ENCODE results near the gene AMH.

Gene AMH

DNA sequence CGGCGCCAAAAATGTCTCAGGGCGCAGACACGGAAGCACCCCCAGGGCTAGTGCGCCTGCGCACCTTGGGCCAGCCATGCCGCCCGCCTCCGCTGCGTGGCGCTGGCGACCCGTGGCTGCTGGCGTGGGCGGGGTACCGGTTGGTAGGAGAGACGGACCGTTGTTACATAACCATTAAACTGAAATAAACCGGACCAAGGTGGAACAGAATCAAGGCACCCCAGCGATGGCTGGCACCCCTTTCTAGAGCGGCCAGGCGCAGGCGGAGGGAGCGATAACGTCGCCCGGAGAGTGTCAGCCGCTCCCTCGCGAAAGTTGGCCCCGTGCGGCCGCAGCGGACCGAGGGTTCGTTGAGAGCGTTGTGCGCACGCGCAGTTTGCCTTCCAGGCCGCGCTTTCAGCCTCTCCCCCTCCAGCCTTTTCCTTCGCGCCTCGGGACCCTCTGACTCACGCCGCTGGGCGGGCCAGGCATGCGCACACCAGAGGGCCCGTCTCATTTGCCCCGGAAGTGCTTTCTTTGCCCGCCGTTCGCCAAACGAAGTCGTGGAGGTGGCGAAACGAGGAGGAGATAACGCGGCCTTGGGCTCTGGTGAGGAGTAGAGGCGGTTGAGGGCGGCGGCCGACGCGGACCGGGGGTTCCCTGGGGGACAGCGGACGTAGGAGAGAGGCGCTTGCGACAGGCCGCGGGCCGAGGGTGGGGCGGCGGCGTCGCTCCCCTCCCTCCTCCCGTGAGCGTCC lies 12.6 kb upstream of the AMH start, which contains the start of the genes PLEKHJ1 and SF3A2:
Gene PLEKHJ1 (minus strand): TSS at position 16 of the 737 bp plus-strand sequence. CDS start 81 bp downstream, outside the sequence.
Gene SF3A2 (plus strand): TSS at position 511 of the 737 bp plus-strand sequence. CDS start 6,595 bp downstream, outside the sequence.
- peak; percentile 84 for DNase-seq

DNA sequence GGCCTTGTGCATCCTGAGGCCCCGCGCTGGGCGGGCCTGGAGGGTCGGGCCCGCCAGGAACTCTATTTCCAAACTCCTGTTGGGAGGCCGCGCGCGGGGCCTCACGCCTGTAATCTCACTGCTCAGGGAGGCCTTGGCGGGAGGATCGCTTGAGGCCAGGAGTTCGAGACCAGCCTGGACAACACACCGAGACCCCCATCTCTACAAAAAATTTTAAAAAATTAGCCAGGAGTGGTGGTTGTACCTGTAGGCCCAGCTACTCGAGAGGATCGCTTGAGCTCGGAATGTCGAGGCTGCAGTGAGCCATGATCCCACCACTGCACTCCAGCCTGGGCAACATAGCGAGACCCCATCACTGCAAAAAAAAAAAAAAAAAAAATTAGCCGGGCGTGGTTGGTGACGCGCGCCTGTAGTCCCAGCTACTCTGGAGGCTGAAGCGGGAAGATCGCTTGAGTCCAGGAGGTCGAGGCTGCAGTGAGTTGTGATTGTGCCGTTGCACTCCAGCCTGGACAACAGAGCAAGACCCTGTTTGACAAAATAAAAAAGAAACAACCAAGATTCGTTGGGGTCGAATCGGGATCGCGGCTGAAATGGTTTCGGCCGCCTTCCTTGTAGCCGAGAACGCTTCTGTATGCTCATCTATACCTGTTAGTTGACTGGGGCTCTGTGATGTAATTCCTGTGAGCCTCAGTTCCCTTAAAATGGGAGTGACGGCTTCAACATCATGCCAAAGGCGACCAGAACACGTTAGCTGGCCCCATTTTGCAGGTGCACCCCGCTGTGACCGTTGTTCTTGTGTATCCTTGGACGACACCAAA lies 11.9 kb upstream of the AMH start:
- no peak for DNase-seq

DNA sequence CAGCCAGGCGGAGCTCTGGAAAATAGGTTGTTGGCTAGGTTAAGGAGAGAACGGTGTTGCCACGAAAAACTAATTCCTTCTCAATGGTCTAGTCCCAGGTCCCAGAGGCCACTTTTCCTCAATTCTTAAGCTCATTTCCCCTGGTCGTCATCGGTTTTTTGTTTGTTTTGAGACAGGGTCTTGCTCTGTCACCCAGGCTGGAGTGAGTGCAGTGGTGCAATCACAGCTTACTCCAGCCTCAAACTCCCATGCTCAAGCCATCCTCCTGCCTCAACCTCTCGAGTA lies 11.3 kb upstream of the AMH start:
- DNase-seq: no peak

DNA sequence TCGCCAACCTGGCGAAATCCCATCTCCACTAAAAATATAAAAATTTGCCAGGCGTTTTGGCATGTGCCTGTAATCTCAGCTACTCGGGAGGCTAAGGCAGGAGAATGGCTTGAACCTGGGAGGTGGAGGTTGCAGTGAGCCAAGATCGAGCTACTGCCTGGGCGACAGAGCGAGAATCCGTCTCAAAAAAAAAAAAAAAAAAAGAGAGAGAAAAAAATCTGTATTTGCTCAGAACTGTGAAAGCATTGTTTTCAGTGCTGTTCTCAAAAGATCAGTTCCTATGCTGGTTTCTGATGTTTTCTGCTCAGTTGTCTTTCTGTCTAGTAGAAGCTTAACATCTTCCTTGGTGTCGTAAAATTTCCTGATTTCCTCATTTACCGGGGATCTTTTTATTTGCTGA lies 9.9 kb upstream of the AMH start:
- DNase-seq: no peak

DNA sequence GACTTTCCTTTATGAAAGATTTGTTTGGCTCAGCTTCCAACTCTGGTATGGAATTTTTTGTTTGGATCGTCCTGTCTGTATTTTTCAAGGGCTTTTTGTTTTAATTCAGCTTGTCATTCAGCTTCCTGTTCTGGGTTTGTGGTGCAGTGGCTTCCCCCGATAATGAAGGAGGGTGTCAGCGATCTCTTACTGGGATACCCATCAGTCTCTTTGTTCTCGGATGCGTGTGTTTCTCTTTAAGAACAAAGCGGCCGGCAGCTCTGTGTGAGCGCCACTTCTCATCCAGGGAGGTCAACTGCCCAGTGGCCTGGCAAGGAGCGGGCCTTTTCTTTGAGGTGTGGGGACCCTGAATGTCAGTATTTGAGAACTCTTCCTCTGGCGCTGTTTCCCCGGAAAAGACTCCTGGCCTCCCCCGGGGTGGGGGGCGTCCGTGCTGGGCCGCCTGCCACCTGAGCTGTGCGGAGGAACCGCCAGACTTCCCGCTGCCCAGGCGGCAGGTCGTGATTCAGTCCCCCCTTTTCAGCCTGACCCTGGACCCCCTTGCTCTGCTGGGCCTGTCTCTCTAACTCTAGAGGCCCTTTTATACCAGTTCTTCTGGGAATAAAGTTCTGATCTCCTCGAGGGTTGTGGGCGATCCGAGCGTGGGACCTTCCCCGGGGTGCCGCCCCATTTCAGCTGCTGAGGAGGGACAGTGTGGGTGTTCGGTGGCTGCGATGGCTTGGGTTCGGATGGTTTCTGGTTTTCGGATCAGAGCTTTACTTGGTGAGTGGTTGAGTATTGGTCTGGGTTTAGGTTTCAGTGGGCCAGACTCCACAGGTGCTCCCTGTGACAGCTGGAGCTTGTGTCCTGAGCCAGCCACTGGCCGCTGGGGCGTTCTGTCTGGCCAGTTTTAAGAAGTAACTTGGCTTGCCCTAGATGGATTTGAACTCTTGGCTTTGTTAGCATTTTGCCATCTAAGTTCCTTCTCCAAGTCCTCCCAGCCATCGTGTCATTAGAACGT lies 9.1 kb upstream of the AMH start:
- no peak for DNase-seq

DNA sequence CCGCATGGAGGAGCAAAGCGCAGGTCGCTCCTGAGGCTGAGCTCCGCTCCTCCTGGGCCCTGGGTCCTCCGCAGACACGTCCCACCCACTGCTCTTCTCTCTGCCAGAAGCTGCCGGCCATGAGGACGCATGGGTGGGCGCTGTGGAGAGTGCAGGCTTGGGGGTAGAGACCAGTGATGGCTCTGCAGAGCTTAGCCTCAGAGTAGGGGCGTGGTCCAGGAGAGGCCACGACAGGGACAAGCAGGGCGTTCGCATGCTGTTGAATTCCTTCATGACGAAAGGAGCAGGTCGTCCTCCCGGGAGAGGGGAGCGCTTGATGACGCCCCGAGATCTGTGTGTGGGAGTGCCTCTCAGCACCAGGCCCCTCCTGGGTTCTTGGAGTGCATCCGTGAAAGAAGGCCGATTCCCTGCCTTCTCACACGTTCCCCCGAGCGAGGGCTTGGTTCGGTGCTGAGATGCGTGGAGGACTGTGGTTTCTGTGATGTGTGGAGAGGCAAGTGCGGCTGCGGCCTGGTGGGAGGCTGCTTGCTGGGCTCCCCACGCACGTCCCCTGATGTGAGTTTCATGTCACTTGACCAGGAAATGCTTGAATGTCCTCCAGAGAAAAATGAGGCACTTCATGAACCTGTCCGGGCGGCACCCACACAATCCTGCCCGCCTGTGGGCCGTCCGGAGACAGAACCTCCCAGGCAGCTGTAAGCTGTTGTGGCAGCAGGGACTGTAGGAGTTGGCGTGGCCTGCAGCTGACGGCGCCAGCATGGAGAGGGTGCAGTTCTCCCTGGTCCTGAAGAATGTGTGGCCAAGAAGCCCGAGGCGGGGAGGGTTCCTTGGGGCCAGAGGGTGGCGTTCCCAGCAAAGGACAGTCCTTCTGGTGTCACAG lies 8.0 kb upstream of the AMH start:
- DNase-seq: no peak

DNA sequence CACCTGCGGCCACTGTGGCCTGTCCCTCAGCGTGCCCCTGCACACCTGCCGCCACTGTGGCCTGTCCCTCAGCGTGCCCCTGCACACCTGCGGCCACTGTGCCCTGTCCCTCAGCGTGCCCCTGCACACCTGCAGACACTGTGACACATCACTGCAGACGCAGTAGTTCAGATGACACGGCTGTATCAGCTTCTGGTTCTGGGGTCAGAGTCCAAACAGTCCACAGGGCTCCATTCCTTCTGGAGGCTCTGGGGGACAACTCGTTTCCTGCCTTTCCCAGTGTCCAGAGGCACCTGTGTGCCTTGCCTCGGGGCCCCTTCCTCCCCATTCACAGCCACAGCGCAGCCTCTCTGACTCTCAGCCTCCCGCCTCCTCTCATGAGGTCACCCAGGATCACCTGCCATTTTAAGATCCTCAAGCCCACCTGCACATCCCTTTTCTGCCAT lies 7.0 kb upstream of the AMH start:
- DNase-seq: no peak

DNA sequence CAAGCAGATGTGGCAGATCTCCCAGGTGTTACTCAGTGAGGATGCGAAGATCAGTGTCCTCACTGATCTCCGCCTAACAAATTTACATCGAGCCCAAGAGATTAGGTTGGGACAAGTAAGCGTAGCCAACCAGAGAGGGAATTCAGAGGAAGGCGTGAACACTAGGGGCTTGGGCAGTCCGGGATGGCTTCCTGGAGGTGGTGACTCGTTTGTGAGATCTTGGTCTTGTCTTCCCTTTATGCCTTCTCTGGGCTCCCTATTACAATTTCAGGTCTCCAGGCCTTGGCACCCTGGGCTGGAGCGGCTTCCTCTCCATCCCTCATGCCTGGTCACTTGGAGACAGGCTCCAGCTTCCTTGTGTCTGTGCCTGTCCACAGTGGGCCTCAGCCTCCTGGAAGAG lies 6.3 kb upstream of the AMH start:
- DNase-seq: no peak

DNA sequence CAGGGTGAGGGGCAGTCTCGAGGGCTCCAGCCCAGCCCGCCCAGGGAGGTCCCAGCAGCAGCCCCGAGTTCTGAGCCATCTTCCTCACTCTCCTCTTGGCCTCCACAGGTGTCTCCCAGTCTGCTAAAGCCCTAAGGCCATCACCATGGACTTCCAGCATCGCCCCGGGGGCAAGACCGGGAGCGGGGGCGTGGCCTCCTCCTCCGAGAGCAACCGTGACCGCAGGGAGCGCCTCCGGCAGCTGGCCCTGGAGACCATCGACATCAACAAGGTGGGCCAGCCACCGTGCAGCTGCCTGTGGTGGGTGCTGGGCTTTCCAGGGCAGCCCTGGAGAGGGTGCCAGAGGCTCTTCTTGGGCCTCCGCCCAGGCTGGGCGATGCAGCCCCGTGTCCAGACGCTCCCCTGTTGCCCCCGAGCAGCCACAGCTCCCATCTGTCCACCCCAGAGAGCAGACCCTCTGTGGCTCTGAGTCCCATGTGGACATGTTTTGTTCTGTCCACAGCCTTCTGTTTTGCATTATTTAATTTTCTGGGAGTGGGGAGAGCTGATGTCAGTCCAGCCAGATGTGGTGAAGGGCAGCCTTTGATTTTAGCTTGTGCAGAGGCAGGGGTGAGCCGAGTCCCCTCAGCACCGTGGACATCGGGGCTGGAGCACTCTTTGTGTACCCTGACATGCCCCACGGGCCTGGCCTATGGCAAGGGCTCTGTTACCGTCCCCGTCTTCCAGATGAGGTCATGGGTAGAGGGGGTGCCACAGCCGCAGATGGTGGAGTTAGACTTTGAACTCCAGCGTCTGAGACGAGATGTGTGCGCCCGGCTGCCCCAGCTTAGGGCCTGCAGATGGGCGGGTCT lies 5.6 kb upstream of the AMH start:
- no peak for DNase-seq

DNA sequence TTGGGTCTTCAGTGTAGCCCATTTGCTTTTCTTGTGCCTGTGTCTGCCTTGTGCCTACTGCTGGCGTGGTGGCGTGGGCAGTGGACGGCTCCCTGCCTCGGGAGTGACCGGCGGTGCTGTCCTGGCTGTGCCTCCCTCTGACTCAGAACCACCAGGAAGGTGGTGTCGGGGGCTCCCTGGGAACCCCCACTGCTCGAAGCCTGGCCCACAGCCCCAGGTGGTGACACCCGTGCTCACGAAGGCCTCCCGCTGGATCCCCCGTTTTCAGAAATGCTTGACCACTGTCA lies 5.1 kb upstream of the AMH start:
- no peak for DNase-seq

DNA sequence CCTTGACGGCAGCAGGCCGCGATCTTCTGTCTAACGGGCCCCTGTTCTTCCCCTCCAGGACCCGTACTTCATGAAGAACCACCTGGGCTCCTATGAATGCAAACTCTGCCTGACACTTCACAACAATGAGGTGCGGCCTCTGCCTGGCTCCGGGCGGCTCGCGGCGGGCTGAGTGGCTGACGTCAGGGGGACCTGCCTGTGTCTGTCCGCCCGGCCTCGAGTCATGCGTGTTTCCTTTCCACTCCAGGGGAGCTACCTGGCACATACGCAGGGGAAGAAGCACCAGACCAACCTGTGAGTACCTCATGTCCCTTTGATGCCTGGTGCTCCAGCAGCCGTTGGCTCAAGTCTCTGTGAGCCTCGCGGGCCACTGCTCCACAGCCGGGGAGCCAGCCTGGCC lies 4.6 kb upstream of the AMH start:
- DNase-seq: no peak

DNA sequence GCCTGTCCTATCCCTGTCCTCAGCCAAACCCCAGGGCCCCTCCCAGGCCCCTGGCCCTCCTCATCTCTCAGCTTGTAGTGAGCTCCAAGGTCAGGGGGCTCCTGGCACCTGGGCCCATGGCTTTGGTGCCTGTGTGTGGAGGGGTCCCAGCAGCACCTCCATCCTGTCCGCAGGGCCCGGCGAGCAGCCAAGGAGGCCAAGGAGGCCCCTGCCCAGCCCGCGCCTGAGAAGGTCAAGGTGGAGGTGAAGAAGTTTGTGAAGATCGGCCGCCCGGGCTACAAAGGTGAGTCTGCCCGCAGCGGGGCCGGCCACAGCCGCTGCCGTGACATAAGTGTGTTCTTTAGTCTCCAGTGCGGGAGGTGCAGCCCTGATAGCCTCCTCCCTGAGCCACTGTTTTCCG lies 3.9 kb upstream of the AMH start:
- DNase-seq: no peak

DNA sequence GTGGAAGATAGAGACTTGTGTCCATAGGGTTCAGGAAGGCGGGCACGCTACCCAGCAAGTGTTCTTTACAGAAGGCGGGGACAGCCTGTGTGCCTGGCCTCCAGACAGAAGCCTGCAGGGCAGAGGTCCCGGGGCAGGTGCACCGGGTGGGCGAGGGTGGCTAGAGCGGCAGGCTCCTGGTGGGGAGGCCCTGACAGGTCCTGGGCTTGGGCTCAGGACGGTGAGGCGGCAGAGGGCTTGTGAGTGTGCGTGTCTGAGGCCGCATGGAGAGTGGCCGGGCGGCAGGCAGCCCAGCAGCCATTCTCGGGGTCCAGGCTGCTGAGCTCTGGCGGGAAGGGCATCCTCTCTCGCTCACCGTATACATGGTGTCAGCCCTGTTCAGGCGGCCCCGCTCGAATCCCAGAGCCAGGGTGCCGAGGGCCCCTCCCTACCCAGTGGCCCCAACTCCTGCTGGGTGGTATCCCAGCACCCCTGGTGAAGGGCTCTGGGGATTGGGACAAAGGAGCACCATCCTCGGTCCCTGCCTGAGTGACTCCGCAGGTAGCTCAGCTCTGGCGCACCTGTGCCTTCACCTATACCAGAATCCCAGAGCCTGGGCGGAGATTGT lies 3.0 kb upstream of the AMH start:
- no peak for DNase-seq

DNA sequence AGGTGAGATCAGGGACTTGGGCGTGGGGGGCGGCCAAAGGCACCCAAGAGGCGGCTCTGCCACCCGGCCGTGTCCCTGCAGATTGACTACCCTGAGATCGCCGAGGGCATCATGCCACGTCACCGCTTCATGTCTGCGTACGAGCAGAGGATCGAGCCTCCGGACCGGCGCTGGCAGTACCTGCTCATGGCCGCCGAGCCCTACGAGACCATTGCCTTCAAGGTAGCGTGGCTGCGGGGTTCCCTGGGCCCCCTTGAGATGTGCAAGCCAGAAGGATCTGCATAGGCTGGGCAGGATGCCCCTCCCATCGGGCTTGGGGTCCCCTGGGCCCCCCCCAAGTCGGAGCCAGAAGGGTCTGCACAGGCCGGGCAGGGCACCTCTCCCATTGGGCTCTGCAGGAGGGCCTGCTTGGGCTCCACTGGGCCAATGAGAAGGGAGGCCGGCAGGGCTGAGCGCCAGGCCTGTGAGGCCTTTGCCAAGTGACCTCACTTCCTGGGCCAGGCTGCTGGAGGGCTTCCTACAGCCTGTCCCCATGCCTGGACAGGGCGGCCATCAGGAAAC lies 2.2 kb upstream of the AMH start:
- DNase-seq: no peak

DNA sequence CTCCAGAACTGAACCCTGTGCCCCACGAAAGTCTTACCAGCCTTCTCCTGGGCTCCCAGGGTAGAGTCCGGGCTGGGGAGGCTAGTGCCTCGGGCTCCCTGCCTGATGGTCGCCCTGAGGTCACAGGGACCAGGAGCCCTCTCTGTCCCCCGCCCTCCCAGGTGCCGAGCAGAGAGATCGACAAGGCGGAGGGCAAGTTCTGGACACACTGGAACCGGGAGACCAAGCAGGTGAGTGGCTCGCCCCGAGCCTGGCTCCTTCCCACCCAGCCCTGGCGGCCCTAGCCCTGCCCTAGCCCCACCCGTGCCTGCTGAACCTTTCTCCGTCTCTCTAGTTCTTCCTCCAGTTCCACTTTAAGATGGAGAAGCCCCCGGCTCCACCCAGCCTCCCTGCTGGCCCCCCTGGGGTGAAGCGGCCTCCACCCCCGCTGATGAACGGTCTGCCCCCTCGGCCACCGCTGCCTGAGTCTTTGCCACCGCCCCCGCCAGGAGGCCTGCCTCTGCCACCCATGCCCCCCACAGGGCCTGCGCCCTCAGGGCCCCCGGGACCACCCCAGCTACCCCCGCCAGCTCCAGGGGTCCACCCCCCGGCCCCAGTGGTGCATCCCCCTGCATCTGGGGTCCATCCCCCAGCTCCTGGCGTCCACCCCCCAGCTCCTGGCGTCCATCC lies 1.6 kb upstream of the AMH start:
- no peak for DNase-seq

DNA sequence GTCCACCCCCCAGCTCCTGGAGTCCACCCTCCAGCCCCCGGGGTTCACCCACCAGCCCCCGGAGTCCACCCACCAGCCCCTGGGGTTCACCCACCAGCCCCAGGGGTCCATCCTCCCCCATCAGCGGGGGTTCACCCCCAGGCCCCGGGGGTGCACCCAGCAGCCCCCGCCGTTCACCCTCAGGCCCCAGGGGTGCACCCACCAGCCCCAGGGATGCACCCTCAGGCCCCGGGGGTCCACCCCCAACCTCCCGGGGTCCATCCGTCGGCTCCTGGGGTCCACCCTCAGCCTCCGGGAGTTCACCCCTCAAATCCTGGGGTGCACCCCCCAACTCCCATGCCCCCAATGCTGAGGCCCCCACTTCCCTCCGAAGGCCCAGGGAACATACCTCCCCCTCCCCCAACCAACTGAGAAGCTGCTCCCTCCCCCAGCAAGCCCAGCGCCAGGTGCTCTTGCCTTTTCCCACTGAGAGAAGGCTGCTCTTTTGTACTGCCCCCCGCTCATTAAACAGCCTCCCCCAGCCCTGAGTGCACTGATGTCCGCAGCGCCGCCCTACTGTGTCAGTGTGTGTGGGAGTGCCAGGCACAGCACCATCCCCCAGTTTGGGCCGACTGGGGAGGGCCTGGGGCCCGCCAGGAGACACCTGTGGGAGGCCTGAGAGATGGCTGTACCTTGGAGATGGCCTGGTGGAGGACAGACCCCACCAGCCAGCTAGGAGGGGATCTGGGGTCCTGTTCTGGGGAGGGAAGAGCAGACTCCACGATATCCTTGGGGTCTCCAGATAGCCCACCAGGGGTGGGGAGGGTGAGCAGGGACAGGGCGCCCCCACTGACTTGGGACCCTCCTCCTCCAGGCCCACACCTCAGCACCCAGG lies 750 bp upstream of the AMH start:
- no peak for DNase-seq

DNA sequence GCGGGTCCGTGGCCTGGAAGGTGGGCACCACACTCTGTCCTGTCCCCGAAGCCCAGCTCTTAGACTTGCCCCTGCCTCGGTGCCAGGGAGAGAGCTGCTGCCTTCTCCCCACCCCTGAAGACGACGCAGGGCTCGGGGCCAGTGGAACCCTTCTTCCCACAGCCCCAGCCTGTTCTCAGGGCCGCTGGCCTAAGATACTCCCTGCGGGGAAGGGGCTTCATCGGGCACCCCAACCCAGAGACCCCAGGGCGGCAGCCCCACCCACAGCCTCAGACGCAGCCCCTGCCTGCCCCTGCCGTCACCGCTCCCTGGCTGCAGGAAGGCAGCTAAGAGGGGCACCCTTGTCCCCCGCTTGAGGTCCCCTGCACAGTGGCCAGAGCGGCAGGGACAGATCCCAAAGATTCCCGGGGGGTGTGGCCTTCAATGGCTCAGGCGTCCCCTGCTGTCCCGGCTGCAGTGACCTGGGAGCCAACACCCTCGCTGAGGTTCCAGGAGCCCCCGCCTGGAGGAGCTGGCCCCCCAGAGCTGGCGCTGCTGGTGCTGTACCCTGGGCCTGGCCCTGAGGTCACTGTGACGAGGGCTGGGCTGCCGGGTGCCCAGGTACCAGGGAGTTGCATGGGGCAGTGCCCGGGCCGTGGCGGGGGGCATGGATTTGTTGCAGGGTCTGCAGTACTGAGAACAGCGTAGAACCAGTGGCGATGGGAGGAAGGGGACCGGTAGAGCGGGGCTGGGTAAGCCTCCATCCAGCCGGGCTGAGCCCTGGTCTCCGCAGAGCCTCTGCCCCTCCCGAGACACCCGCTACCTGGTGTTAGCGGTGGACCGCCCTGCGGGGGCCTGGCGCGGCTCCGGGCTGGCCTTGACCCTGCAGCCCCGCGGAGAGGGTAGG lies 1.0 kb downstream of the AMH start:
- DNase-seq: no peak

DNA sequence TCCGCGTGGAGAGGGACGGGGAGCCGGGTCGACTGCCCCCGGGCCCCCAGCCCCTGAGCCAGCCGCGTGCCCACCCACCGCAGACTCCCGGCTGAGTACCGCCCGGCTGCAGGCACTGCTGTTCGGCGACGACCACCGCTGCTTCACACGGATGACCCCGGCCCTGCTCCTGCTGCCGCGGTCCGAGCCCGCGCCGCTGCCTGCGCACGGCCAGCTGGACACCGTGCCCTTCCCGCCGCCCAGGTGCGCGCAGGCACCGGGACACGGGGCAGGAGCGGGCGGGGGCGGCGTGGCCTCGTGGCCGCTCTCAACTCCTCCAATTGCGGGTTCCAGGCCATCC lies 1.6 kb downstream of the AMH start:
- no peak for DNase-seq

All from NCI-H510A (cell line).